GM21825 (cell line): Measurements from ENCODE around the gene CHPF2.

Experiments used
- ATAC-seq: cut with Tn5 transposase; IDR thresholded peaks from one replicate; pipeline ENCODE4 v1.9.1; 2021; ENCODE audit warnings: mild to moderate bottlenecking, moderate library complexity; ENCODE audit not compliant: unreplicated experiment

Gene CHPF2

DNA sequence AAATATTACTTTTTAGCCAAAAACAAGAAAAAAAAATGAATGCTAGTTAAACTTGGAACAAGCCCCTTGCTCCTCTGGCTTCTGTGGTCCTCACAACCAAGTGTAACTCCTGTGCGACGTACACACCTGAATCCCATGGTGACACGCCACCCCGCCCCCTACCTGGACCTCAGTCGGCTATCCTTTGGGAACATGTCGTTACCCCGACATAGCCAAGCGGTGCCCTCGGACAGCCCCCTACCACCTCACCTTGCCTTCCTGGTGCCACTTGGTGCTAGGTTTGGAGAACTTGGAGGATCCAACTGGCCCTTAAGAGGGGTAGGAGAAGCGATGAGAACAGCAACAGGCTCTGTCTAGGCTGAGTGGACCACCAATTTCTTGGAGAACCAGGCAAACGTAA lies 28.2 kb downstream of the CHPF2 start:
- no peak for ATAC-seq

- ATAC-seq = no peak
Observed at GRCh38 chr7:151260883-151261282, 28.6 kb downstream of the CHPF2 start.

GRCh38 chr7:151261529-151261928 lies 29.2 kb downstream of the CHPF2 start:
- ATAC-seq = no peak

DNA sequence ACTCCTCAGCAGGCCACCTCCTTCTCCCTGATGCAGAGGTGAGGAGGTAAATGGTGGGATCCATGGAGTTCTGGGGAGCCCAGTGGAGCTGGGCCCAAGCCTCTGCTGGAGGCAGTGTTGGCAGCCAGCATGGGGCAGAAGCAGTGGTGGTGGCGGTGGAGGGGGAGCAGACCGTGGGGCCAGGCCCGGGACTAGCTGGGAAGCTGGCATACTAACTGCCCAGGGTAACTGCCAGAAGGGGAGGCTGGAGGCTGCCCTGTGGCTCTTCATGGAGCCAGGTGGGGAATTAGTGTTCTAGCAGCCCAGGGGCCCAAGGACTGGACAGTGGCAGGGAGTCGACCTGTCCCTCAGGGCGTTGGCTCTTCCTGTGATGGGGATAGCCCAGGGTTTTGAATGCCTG lies 32.3 kb downstream of the CHPF2 start:
- no peak for ATAC-seq

- ATAC-seq = no peak
Observed at GRCh38 chr7:151265351-151265931, 33.2 kb downstream of the CHPF2 start.

GRCh38 chr7:151269511-151269910 lies 37.2 kb downstream of the CHPF2 start:
- ATAC-seq = no peak

GRCh38 chr7:151271699-151272355 lies 39.5 kb downstream of the CHPF2 start:
- ATAC-seq = no peak

DNA sequence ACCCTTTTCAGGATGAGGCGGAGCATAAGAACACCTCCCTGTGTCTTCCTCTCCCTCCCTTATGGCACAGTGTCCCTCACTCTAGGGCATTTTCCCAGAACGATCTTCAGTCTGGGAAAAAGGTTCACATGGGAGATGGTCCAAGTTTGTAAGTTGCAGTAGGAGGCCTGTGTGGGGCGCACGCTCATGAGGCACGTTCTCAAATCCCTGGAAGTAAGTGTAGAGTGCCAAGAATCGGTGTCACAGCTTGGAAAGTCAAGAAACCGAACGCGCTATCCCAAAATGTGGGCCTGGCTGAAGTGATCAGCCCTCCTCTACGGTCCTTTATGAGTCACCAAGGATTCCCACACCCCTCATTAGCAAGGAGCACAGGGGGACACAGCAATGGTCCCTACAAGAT lies 40.1 kb downstream of the CHPF2 start:
- ATAC-seq = no peak

DNA sequence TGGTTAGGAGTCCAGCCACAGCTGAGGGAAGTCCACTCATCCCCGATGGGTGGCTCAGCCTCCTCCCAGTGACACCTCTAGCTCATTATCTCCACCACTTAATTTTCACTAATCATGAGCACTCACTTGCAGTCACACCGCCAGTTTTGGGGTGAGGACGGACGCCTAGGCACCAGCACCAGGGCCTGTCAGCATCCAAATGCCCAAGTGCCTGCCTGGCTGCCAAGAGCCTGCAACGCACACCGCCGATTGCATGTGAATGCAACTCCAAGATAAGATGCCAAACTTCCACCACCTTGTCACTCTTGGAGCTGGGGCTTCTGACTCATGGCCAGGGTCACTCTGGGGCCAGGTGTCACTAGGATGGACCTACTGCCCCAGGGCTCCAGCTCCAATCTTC lies 40.6 kb downstream of the CHPF2 start:
- no peak for ATAC-seq

- no peak for ATAC-seq
Observed at GRCh38 chr7:151273651-151274390, 41.5 kb downstream of the CHPF2 start.

DNA sequence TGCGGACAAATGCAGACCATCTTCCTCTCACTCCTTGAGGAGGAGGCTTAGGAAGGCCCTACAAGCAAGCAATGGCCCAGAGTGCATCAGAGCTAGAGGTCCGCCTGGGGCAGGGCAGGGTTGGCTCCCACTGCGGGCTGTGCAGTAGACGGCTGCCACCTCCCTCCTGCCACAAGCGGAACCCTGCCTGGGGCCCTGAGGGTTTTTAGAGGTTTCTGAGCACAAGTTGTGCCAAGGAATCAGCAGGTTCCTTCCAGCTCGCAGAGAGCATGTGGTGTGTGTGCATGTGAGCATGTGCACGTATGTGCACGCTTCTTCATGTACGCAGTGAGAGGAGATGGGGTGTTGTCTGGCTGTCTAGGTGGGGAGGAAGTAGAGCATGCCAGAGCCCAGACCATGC lies 42.1 kb downstream of the CHPF2 start:
- no peak for ATAC-seq

- ATAC-seq = no peak
Observed at GRCh38 chr7:151274936-151275812, 42.9 kb downstream of the CHPF2 start.

DNA sequence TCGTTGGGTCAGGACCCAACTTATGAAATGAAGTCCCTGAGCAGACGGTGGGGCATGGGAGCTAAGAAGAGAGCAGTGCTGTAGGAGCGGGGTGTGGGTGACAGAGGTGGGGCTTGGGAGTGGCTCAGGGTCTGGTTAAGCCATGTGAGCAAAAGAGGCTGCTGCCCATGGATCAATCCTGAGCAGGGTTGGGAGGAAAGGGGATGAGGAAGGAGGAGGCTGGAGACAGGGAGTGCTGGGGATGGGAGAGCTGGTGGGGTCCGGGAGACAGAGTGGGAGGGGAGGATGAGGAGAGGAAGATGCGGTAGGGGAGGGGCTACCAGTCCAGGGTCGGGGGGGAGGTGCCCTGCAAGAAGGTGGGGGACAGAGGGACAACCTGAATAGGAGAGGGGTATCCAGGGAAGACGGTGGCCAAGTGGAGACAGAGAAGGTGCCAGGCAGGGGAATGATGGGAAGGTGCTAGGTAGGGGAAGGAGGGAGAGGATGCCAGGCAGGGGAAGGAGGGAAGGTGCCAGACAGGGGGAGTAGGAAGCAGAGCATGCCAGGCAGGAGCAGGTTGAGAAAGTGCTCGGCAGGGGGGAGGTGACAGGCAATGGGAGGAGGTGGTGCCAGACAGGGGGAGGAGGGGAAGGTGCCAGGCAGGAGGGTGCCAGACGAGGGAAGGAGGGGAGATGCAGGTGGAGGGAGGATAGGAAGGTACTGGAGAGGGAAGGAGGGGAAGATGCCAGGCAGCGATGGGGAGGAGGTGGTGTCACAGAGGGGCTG lies 43.7 kb downstream of the CHPF2 start:
- ATAC-seq = no peak

DNA sequence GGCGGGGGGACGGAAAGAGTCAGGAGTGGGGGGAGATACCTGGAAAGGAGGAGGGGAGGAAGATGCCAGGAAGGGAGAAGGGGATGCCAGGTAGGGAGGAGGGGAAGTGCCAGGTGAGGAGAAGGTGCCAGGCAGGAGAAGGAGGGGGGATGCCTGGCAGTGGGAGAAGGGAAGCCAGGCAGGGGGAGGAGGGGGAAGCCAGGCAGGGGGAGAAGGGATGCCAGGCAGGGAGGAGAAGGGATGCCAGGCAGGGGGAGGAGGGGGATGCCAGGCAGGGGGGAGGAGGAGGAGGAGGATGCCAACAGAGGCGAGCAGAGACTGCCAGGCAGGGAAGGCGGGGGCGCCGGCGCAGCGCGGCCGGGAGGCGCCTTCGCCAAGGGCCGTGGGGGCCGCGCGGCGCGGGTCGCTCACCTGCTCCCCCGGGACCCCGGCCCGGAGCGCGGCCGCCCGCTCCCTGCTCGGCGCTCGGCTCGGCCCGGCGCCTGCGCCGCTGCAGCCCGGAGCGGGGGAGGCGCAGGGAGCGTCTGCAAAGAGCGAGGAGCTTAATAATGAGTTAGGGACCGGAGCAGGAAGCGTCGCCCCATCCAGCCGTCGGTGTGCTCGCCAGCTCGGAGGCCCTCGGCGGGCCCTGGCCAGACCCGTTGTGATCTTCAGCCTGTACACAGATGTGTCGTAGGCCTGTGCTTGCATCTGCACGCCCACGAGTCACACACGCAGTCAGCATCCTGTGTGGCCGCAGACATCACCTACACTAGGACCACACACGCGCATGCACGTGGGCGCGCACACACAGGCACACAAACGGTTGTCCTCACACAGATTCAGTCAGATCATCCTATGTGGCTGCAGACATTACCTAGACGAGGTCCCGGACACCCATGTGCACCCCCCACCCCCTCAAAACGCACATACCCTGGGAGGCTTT lies 44.6 kb downstream of the CHPF2 start:
- no peak for ATAC-seq

DNA sequence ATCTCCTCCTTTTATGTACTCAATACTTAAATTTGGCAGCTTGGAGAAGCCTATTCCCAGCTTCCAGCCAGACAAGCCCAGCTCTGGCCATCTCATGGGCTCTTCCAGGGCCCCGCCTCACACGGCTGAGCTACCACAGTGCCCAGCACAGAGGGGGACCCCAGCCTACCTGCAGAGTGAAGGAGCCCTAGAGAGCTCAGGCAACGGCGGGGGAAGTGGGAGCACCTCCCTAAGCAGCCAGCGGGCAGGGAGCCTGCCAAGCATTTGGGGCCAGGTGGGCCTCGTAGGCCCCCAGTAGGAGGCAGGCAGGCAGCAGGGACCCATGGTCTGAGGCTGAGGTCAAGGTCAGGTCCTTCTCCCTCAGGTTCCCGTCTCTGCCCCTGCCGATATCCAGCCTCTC lies 45.3 kb downstream of the CHPF2 start:
- no peak for ATAC-seq

DNA sequence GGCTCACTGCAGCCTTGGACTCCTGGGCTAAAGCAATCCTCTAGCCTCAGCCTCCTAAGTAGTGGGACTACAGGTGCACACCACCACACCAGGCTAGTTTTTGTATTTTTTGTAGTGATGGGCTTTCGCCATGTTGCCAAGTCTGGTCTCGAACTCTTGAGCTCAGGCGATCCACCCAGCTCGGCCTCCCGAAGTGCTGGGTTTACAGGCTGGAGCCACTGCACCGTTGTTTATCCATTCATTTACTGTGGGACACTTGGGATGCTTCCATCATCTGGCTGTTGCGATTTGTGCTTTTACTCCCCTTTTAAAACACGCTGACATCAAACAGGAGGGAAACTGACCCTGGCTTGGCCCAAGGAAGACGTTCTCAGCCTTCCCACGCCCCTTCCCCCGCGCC lies 46.7 kb downstream of the CHPF2 start:
- ATAC-seq = no peak

GRCh38 chr7:151279868-151280267 lies 47.6 kb downstream of the CHPF2 start:
- ATAC-seq = no peak

- no peak for ATAC-seq
Observed at GRCh38 chr7:151280388-151281019, 48.2 kb downstream of the CHPF2 start.

DNA sequence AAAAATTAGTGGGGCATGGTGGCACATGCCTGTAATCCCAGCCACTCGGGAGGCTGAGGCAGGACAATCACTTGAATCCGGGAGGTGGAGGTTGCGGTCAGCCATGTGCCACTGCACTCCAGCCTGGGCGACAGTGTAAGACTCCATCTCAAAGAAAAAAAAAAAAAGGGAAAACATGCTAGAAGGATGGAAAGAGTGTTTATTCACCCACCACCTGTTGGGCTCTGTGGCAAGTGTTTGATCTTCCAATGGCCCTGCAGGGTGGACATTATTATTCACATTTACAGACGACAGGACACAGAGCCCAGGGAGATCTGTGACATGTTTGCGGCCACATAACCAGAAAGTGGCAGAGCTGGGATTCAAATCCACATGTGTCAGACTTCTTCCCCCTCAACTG lies 49.4 kb downstream of the CHPF2 start:
- ATAC-seq = no peak
